Activated CD4-positive, alpha-beta T cell treated with anti-CD3 and anti-CD28 coated beads, Interleukin-2, amount 50 U/mL, for 48 hours (primary cell): ENCODE measurements around the gene WDR18.

ENCODE experiments used
- DNase-seq, 2 experiments: peaks; one replicate each; pipeline ENCODE4 v3.0.0-alpha.2; 2020

The WDR18 gene

GRCh38 chr19:993361-993830 is 9.3 kb downstream of the WDR18 start:
- no peak for DNase-seq

- DNase-seq, result no peak
Observed at GRCh38 chr19:993831-994393, 9.8 kb downstream of the WDR18 start.

- no peak for DNase-seq
Observed at GRCh38 chr19:994516-994915, 10.4 kb downstream of the WDR18 start.

- DNase-seq, result no peak
Observed at GRCh38 chr19:995051-995827, 11.1 kb downstream of the WDR18 start.

GRCh38 chr19:996051-996838 is 12.1 kb downstream of the WDR18 start:
- peak; percentile 70 to 73 for DNase-seq

- no peak for DNase-seq
Observed at GRCh38 chr19:998064-998463, 13.9 kb downstream of the WDR18 start.

GRCh38 chr19:999379-999719 is 15.2 kb downstream of the WDR18 start:
- no peak for DNase-seq

GRCh38 chr19:1000095-1000494 is 15.9 kb downstream of the WDR18 start, which contains the start of gene GRIN3B:
TSS of gene GRIN3B (plus strand) at chr19:1000419. CDS start at chr19:1000438, 19 bp downstream.
- peak; percentile 80 to 83 for DNase-seq

- DNase-seq, result no peak
Observed at GRCh38 chr19:1000591-1001537, 16.7 kb downstream of the WDR18 start.

GRCh38 chr19:1001538-1002166 is 17.5 kb downstream of the WDR18 start:
- DNase-seq, result peak; percentile 76 to 82

- DNase-seq, result no peak
Observed at GRCh38 chr19:1002600-1002999, 18.5 kb downstream of the WDR18 start.

GRCh38 chr19:1003283-1003682 is 19.1 kb downstream of the WDR18 start:
- DNase-seq, result no peak

GRCh38 chr19:1004204-1004802 is 20.2 kb downstream of the WDR18 start:
- no peak for DNase-seq

- DNase-seq, result no peak
Observed at GRCh38 chr19:1004803-1005664, 20.9 kb downstream of the WDR18 start.

- DNase-seq, result no peak
Observed at GRCh38 chr19:1006711-1007398, 22.7 kb downstream of the WDR18 start.

GRCh38 chr19:1007399-1008251 is 23.5 kb downstream of the WDR18 start:
- DNase-seq, result no peak

GRCh38 chr19:1008268-1009040 is 24.3 kb downstream of the WDR18 start:
- DNase-seq, result no peak
